ENCODE data around the gene ARPC4.

Gene ARPC4

DNA sequence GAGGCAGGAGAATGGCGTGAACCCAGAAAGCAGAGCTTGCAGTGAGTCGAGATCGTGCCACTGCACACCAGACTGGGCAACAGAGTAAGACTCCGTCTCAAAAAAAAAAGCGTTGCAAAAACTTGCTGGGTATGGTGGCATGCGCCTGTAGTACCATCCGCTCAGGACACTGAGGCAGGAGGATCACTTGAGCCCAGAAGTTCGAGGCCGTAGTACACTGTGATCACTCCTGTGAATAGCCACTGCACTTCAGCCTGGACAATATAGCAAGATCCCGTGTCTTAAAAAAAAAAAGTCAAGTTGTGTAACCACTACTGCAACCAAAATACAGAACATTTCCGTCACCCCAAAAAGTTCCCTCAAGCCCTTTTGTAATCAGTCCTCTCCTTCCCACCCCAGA is 1.5 kb downstream of the ARPC4 start:
- DNase-seq, result no peak

DNA sequence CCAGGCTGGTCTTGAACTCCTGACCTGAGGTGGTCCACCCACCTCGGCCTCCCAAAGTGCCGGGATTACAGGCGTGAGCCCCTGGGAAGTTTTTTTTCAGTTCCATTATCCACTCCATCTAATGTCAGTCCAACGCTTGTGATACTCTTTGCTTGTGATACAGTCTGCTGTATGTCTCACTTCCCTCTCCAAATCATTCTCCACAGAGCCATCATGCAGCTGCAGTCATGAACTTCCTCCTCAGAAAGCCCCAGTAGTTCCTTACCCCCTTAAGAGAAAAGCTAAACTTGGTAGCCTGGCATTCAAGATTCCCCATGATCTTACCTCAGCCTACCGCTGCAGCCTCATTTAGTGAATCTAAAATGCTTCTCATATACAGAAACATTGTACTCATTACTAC is 2.3 kb downstream of the ARPC4 start:
- DNase-seq, result no peak

GRCh38 chr3:9797196-9797945 is 4.5 kb downstream of the ARPC4 start:
- no peak for DNase-seq

- DNase-seq, result no peak
Observed at GRCh38 chr3:9800529-9800928, 7.6 kb downstream of the ARPC4 start.

DNA sequence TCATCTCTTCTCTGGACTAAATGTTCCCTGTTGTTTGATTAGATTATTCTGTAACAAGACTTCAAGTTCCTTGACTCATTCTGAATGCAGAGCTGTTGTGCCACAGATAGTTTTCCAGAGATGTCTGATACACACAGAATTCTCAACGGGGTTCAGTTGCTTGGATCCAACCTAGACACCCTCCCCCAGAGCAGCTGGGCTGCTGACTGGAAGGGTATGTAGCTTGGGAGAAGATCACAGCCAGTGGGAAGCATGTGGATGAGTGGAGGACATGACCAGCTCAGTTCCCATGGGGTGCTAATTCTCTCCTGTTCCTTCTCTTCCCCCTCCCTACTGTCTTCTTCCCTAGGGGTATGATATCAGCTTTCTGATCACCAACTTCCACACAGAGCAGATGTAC is 10.6 kb downstream of the ARPC4 start:
- no peak for DNase-seq

- no peak for DNase-seq
Observed at GRCh38 chr3:9804996-9805395, 12.1 kb downstream of the ARPC4 start.

DNA sequence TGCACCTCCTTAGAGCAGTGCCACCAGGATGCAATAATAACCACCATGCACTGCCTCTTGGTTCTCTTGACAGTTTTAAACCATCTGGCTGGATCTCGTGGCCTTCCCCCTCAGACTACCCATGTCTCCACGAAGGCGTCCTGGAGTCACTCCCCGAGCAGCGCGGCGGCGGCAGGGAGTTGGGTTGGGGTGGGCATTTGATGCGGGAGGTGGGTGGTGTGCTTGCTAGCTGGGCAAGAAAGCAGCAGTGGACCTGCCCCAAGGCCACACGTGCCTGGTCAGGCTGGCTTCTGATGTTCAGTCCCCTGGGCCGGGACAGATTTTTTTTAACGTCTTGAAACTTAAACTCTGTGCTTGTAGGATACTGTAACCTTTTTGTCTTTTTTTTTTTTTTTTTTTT is 13.3 kb downstream of the ARPC4 start:
- no peak for DNase-seq

GRCh38 chr3:9806688-9807589 is 14.1 kb downstream of the ARPC4 start:
- no peak for DNase-seq

DNA sequence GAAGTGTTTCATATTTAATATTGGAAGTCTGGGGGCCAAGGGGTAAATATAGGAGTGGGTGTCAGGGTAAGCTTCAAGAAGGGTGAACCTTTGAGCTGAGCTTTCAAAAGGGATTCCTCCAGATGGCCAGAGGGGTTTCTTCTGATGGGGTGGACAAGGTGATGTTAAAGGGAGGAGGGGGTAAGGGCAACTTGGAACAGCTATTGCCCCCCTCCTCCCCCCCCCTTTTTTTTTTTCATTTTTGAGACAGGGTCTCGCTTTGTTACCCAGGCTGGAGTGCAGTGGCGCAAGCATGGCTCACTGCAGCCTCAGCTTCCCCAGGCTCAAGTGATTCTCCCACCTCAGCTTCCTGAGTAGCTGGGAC is 15.1 kb downstream of the ARPC4 start:
- DNase-seq, result no peak

GRCh38 chr3:9808345-9809037 is 15.6 kb downstream of the ARPC4 start:
- DNase-seq, result peak; percentile 54

- no peak for DNase-seq
Observed at GRCh38 chr3:9809239-9809614, 16.3 kb downstream of the ARPC4 start.

DNA sequence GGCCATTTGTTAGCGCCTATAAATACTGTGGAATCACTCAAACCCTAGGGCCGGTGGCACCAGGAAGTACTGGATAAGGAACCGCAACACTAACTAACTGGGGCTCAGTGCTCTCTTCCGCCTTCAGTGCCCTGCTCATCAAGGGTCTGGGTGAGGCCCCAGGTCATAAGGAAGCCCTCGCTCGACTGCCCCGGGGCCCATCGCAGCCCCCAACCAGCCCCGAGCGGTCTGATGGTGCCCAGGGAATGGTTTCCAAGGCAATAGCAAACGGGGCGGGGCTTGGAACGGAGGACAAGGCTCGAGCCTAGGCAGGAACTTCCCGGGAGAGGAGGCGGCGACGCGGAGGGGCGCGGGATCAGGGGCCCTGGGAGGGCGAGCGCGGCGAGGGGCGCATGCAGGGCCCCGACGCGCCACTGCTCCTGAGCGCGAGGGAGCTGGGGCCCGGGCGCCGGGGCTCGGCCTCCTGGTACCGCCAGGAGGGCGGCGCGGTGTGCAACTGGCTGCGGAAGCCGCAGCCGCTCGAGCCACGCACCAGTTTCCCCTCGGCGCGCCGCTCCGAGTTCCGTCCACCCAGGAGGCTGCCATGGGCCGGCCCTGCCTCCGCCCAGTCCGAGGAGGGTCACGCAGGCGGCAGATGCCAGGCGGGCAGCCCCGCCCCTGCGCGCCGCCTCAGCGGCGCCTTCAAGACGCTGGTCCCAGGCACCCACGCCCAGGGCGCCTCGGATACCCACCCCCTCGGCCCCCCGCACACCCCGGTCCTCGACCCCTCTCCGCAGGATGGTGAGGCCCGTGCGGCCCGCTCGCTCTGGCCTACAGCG is 16.9 kb downstream of the ARPC4 start, which contains the start of gene TTLL3:
TSS of gene TTLL3 (plus strand) at position 648 of the 818 bp plus-strand sequence. CDS start 400 bp downstream, outside the sequence.
- peak; percentile 80 for DNase-seq

DNA sequence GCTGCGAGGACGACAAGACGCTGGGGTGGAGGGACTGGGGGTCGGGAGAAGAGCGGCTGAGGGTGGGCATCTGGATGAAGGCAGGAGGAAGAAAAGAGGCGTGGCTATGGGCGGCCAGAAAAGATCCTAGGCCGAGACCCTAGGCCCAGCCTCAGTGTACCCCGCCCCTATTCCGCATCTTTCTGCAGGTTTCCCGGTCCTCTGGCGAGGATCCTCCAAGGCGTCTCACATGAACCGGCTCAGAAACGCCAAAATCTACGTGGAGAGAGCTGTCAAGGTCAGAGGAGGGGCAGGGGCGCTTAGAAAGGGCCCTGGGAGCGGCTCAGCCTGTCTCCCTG is 17.5 kb downstream of the ARPC4 start:
- no peak for DNase-seq

GRCh38 chr3:9810846-9811245 is 18.0 kb downstream of the ARPC4 start:
- no peak for DNase-seq

DNA sequence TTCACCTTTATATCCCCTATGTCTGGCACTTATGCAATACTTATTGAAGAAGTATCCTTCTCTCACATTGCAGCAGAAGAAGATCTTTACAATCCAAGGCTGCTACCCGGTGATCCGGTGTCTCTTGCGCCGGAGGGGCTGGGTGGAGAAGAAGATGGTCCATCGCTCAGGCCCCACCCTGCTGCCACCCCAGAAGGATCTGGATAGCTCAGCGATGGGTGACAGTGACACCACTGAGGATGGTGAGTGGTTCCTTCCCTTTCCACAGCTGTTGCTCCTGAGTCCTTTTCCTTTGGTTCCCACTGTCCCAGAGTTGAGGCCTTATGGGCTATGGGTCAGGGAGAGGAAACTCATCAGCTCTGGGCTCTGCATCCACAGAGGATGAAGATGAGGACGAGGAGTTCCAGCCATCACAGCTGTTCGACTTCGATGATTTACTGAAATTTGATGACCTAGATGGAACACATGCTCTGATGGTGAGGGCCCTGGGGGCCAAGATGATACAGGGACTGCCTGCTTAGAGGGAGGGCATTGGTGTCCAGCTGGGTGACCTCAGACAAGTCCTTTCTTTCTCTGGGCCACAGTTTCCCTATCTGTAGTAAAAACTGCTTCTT is 20.1 kb downstream of the ARPC4 start:
- DNase-seq, result no peak

DNA sequence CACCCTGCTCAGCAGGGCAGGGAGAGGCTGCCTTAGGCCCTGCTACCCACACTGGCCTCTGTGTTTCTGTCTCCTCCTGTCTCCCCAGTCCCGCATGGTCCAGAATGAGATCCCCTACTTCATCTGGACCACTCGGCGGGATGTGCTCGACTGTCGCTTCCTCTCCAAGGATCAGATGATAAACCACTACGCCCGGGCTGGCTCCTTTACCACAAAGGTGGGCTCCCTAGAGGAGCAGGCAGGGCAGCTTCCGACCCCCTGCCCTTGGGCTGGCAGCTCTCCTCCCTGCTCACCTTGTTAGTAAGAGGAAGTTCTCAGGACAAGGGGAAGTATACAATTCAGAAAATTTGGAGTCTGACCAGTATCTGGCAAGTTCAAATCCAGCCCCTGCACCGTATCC is 23.1 kb downstream of the ARPC4 start:
- no peak for DNase-seq

- DNase-seq, result no peak
Observed at GRCh38 chr3:9817436-9817835, 24.6 kb downstream of the ARPC4 start.

GRCh38 chr3:9818666-9819335 is 25.9 kb downstream of the ARPC4 start:
- DNase-seq, result no peak

- no peak for DNase-seq
Observed at GRCh38 chr3:9820543-9820942, 27.7 kb downstream of the ARPC4 start.

GRCh38 chr3:9820946-9821345 is 28.1 kb downstream of the ARPC4 start:
- DNase-seq, result no peak

GRCh38 chr3:9825451-9826040 is 32.7 kb downstream of the ARPC4 start:
- DNase-seq, result no peak

Data from NCI-H2029 (cell line).